ENCODE measurements around the gene ASTN1.

ASTN1 gene

DNA sequence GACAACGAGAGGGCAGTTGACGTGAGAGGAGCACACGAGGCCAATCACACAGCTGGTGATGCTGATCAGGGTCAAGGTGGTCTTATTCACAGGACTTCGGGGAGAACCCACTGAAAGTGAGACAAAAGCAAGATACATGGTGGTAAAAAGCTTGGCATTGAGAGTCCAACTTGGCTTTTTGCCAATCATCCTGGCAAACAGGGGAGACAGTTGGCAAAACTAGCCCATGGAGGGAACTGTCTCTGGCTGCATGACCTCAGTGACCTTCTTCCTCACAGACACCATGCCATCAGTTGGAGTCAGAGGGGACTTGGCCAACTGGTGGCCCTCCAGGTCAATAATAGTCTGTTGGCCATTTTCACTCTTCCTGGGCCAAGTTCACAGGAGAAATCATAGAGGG lies 139.9 kb downstream of the ASTN1 start:
- DNase-seq, result no peak

DNA sequence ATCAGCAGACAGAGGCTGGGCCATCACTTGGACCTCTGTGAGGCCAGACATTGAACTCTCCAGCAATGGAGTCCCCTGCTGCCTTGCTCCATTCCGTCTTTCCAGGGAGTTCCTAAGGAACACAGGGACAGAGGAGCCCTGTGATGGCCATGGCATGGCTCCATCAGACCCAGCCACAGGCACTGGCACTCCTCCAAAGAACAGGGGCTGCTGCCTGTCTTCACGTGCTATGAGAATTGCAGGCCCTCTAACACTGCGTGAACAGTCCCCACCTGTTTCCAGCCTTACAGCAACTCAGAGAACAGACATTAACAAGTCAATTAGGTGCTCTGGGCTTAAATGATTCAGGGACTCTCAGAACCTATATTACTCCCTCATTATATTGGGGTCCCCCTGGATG lies 140.8 kb downstream of the ASTN1 start:
- no peak for DNase-seq

DNA sequence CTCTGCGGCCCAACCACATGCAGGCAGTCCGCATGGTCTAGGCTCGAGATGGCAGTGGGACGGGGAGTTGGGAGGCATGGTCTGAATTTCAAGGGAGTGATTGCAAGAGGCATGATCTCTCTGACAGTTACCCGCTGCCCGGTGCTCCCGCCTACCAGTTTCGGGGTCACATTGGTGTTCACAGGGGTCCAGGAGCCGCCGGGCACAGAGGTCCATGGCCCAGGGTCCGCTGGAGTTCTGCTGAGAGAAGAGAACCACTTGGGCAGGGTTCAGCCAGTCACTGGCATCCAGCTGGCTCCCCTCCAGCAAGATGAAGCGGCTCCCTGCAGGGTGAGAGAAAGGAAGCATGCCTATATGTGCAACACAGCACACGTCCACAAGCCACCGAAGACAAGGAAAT lies 141.3 kb downstream of the ASTN1 start:
- no peak for DNase-seq

DNA sequence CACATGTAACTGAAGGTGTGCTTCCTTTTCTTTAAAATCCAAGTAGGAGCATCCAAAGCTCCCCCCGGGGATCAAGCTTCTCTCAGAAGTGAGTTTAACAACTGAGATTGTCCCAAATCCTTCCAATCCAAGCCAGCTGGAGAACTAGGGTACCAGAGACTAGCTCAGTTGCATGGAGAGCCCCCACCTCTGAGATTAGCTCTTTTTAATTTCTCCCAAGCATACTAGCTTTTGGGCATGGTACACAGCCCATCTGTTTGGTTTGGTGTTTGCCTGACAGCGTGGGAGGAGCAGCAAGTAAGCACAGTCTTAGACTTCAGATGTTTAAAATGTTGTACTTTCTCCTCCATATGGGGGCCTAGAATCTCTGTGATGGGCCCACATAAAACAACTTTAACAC lies 142.8 kb downstream of the ASTN1 start:
- no peak for DNase-seq

DNA sequence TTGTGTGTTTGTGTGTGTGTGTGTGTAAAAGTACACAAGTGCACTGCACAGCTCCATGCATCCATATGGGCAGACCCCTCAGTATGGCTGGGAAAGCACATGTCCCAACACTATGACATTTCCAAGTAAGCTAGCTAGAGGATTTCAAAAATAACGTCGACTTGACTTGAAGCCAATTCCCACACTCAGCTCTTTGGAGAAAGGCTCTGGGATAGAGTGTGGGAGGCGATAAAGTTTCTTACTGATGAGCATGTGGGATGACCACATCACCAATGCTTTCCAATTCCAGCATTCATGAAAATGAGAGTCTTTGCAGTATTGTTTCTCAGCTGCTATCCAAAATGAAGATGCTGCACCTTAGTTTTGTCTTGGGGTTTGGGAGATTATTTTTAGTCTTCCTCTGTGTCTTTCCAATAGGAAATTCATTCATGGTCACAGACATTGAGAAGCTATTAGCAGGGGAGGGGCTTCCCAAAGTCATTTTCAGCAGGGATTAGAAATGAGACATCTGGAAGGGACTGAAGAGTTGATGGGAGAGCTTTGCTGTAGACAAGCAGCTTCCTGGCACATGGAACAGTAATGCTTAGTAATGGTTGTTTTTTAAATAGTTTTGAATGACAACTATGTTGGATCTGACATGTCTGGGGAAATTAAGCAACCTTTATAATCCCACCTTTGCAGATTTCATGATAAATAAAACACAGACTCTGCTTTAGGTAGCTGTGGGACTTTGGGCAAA lies 143.5 kb downstream of the ASTN1 start:
- DNase-seq, result no peak

DNA sequence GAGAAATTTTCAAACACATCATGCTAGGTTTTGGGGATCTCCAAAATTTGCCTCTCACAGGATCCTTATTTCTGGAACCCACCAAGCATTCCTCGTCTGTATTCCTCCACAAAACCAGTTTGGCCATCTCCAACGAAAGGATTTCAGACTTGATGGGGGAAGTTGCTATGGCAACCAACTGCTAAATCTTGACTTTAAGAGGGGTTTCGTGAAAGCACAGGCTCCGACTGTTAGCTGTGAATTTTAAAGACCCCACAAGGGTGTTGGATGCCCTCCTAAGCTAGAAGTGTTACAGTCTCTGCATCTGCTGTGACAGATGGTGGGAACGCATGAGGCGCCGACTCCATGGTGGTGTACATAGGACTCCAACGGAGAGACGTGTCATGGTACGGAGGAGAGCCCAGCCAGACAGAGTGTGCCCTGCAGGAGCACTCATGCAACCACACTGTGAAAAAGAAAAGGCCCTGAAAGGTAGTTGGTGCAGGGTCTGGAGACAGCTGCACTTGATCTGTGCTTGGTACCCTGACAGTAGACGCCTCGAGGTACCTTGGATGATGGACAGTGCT lies 147.1 kb downstream of the ASTN1 start:
- DNase-seq, result no peak

DNA sequence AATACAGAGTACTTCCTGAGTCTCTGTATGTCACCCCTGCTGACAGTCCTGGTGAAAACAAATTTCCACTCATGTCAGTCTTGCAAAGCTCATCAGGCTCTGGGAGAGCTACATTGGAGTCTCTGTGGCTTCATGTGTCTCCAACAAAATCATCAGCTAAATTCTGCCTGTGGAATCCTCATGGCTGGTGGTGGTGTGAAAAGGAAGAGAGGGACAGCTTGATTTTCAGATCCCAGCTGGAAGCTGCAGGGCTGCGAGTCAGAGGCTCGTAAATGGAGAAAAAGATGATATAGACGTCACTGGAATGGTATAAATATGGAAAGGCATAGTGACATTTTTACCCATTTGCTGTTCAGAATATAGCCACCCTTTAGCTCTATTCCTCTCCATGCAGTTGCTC lies 150.2 kb downstream of the ASTN1 start:
- DNase-seq, result no peak

DNA sequence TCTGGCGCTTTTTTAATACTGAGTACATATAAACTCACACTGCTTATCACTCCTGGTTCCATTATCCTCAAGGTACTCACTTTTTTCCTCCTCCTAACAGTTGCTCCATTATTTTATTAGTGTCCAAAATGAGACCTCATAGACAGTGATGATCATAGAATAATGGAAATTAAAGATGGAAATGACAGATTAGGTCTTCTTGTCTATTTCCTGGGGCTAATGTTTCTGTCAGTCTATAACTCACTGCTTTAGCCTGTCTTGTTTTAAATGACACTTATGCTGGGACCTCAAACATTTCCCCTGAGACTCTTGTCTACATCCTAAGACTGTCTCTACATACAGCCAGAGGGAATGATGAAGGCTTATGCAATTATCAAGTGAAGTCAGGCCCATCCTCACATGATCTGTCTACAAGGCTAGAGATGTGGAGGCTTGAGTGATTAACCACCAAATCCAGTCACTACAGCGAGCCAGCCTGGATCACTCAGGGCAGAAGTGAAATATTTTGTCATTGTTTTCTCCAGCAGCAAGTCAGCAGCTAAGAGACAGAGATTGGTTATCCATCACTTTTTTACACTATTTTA lies 152.1 kb downstream of the ASTN1 start:
- DNase-seq, result no peak

DNA sequence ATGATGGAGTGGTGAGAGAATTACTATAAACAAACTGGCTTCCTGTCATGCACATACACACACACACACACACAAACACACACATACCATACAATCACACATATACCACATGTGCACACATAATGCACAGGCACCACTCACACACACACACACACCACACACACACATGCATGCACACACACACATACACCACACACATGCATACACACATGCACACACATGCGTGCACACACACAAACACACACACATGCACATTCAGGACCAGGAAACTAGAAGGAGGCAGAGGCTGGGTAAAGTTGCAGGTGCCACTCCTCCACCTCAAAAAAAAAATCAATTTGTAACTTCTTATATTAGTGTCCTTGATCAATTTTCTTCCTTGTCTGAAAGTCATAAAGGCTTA lies 153.0 kb downstream of the ASTN1 start:
- DNase-seq, result no peak

DNA sequence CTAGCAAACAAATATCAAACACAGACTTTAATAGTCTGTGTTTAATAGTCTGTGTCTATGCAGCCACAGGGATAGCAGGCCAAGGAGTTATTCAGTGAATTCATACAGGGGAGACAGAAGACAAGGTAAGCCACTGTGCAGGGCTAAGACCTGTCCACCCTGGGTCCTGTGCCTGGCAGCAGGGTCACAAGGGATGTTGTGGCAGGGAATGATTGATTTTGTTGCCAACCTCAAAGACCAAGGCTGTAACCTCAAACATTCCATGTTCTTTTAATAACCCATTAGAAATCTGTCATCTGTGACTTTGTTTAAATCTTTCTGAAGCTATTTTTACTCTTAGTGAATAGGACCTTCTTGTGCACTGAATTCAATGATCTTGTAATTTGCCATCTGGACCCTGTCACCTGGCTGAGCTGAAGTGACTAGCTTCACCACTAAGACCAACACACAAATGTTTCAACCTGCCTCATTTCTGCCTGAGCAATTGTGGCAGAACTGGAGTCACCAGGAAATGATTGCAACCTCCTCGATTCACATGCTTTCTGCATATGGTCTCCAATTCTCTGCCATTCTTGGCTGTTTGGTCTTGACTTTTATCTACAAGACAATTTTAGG lies 154.2 kb downstream of the ASTN1 start:
- no peak for DNase-seq

DNA sequence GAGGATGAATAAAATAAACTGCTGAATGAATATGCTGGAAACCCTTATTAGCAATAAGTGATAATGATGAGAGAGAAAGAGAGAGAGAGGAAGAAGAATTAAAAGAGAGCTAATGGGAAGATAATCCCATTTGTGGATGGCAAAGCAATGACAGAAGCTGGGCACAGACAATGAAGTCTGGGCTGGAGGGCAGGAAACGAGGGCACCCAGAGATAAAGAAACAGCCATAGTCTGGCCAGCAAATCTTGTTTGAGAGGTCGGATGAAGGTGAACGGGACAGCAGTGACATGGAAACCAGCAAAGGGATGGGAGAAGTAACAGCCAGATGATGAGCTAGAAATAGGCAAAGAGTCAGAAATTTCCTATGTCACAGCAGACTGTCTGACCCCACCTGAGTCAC lies 155.9 kb downstream of the ASTN1 start:
- DNase-seq, result no peak

DNA sequence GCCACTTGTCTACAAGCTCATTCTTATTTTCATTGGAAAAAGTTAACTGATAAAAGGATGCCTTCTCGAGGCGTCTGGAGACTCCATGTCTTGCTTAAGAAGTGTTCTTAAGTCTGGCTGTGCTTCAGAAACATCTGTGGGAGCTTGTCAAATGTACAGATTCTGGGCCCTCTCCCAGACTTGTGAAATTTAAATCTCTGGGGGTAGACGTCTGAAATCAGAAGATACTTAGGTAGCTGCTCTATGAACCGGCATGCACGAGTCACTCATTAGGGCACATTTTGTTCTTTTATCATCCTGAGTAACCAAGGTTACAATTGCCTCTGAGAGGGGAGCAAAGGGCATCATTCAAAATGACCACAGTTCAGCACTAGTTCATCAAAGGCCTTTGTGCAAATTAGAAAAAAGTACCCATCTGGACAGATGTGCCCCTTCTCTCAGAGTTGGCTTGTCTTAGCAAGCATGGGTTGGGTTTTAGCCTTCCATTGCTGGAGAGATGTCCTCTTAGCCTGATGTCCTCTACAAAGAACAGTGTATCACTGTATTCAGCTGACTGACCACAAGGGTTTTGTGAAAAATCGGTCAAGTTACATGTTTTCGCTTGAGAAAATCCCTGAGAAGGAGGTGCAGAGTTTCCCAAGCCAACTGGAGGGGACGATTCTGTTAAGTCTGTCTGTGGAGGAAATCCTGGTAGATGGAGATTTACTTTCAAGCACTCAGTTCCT lies 156.9 kb downstream of the ASTN1 start:
- DNase-seq, result no peak

DNA sequence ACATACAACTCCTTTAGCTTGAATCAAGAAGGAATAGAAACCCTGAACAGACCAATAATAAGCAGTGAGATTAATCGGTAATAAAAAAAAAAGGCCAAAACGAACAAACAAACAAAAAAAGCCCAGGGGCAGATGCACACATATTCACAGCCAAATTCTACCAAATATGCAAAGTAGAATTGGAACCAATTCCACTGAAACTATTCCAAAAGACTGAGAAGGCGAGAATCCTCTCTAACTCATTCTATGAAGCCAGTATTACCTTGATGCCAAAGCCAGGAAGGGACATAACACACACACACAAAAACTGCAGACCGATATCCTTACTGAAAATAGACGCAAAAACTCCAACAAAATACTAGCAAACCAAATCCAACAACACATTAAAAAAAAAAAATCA lies 161.6 kb downstream of the ASTN1 start:
- no peak for DNase-seq

DNA sequence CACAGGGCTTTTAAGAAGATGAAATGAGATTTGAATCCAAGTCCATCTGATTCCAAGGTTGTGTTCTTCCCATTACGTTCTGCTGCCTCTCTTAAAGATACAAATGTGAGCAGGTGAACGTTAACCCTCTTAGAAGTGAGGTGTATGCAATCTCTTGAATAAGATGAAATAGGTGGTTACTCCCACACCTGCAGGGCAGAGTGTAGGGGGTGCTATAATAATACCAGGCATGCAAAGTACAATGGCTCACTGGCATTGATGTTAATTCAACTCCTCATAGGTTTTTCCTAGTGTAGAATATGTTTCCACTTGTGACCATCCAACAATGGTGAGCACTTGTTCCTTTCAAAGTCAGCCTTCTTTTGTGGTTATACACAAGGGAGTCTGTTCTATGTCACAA lies 163.0 kb downstream of the ASTN1 start:
- DNase-seq, result no peak

DNA sequence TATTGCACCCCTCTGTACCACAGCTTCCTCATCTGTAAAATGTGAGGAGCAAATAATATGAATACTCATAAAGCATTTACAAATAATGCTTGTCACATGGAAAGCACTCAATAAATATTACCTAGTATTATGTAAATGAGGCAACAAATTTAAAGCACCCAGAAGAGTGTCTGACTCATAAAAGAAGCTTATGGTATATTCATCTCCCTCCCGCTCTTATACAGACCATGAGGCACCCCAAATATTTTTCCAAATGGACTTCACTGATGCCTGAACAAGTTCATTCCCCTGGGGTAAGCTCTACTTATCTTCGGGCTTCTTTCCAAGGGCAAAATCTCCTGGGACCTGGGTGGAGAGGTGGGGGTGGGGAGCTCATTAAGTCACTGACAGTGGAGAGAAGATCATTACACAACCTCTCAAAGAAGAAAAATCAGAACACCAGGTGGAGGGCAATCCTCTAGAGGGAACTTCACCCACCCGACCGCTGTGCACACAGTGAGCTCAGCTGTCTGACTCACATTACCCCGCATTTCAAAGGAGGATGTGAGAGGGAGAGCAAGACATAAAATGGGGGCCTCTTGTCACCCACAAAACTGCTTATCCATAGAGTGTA lies 166.2 kb downstream of the ASTN1 start:
- DNase-seq, result peak; percentile 69

DNA sequence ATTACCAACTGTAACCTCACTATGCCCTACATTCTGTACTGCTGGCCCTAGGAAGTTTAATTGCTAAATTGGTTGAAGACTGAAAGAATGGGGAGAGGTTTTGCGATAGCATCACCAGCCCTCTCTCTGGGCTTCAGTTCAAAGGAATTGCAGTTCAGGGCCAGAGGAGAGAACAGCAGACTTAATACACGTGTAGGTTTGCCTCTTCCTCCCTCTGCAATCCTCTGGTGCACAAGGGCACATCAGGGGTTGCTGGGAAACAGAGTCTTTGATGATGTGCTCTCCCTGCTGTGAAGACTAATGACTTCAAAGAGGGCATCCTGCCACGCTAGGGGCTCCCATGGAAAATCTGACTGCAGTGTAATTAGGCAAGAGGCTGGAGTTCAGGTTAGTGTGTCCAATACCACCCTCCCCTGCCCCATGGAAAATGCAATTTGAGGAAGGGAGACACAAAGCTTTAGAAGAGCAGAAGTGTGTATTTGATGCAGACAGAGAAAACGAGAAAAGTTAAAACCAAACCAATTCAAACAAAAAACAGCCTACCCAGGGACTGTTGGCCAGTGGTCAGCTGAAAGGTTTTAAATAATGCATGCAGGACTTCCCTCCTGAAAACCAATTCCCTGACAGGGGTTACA lies 167.9 kb downstream of the ASTN1 start:
- DNase-seq, result no peak

DNA sequence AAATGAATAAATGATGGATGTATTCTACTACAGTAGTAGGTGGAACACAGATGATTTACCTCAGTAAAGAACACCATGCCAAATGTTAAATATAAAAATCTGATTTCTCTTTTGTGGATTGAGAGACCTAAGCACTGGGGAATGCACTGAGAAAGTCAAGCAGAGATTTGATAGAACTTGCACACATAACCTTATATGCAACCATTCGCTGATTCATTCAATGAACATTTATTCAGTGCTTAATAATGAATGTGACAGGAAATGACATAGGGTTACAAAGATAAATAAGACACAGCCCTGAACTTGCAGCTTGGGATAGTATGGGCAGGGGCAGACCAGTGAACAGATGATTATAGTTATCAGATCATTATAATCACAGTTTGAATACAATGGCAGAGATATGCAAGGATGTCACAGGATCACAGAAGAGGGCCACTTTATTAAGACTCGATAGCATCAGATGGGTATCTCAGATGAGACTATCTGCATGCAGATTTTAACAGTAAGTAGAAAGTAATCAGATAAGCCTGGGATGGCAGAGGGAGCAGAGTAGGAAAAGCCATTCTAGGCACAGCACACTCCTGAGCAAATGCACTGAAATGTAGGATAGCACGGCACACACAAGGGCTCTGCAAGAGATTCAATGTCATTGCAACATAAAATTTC lies 169.4 kb downstream of the ASTN1 start:
- DNase-seq, result no peak

DNA sequence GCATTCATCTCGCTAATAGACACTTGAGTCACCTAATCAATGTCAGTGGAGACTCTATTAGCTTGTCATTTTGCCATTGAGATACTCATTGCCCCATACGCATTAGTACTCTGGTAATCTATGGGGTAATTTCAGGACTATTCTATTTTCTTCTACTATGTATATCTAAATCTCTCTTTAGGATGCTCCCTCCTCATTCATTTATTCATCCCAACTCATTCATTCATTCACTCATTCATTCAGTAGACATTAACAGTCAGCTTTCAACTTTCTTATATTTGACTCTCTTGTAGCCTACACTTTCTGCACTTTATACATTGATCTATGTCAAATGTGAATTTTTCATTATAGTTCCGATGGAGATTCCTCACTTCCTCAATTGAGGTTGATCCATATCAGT lies 170.9 kb downstream of the ASTN1 start:
- no peak for DNase-seq

DNA sequence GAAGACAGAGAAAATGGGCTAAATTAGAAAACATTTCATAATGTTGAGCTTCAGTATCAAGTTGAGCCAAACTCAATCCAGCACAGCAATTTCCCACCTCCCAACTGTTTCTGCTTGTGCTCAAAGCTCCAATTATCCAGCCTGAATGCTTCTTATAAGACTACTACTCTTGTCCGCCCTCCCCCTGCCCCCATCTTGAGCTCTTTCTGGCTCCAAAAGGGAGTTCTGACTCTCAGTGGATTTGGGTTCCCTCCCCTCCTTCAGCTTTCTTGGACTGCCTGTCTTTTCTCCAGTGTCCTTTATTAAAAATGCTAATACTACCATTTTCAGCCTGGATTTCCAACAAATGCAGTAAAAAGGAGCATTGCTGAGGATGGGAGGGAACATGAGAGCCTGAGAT lies 174.8 kb downstream of the ASTN1 start:
- no peak for DNase-seq

DNA sequence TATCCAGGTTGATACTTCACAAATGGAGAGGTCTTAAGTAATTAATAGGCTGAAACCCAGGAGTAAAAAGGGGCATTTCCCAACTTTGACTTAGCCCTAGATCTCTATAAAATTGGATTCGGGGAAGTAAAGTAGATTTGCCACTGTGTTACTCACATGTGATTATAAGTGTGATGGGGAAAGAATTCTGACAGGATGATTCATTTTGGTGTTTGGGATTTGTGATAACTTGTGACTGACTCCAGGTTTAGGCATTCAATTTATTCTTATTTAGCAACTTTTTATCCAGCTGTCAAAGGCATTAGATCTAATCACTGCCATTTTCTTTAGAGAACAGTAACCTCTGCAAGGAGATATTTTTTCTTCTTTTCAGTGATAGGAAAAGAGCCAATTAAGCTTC lies 175.5 kb downstream of the ASTN1 start:
- no peak for DNase-seq

DNA sequence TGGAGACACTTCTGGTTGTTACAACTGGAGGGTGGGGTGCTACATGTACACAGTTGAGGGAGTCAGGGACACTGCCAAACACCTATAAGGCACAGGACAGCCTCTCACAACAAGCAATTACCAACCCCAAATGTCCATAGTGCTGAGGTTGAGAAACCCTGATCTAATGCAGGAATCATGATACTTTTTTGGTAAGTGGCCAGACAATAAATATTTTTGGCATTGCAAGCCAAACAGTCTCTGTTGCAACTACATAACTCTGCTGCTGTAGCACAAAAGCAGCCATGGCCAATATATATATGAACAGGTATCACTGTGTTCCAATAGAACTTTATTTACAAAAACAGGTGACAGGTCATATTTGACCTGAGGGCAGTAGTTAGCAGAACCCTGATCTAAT lies 177.5 kb downstream of the ASTN1 start:
- DNase-seq, result no peak

DNA sequence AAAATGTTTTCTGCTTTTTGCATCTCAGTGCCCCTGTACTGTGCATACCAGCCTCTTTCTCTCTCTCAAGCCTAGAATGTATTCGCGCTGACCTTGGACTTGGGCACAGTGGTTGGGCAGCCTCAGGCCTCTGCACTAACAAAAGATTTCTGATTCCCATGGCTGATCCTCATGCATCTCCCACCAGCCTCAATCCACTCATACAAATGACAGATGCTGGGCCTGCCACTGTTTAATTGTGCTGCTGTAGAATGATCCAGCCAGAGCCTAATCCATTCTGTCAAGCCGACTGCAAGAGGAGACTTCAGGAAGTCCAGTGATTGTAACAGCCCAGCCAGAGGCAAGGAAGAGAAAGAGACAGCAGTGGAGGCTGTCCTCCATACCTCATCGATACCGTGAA lies 180.8 kb downstream of the ASTN1 start:
- DNase-seq, result no peak

All from NCI-H1436 treated with DMSO at 0.1 percent for 48 hours (cell line).